ENCODE data around the gene PPP1R7.

The PPP1R7 gene

DNA sequence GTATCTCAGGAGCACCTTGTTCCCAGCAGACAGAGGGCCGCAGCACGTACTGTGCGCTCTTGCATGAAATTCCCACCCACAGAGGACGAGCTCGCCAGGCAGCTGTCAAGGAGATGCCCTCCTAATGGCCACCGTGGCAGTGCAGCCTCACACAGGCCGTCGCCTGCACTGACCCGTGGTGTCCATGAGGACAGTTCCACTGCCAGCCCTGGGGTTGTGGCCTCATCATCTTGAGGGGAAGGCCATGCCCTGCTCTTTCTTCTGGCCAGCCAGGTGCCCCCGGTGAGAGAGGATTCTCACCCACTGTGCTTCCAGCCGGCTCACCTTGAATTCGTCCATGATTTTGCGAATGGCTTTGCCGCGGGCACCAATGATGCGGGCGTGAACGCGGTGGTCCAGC is 80.2 kb downstream of the PPP1R7 start:
- TF ChIP-seq ZBTB7A (IDR thresholded peaks at IDR 0.05; ENCODE audit: low read depth) (no peak), REST (IDR thresholded peaks at IDR 0.05; ENCODE audit: low read depth) (no peak), RAD21 (IDR thresholded peaks at IDR 0.05; ENCODE audit: low read depth) (no peak), EP300 (IDR thresholded peaks at IDR 0.05; ENCODE audit: borderline replicate concordance) (no peak), MAX (IDR thresholded peaks at IDR 0.05) (no peak), TAF1 (IDR thresholded peaks at IDR 0.05; ENCODE audit: low read depth) (no peak), TEAD4 (IDR thresholded peaks at IDR 0.05) (no peak), EGR1 (IDR thresholded peaks at IDR 0.05) (no peak), CEBPB (IDR thresholded peaks at IDR 0.05) (no peak), NFIC (IDR thresholded peaks at IDR 0.05) (no peak), CREB1 (IDR thresholded peaks at IDR 0.05; ENCODE audit: low read depth) (no peak), YY1 (IDR thresholded peaks at IDR 0.05; ENCODE audit: low read depth) (no peak), TCF12 (IDR thresholded peaks at IDR 0.05; ENCODE audit: low read depth) (no peak), FOXM1 (IDR thresholded peaks at IDR 0.05; ENCODE audit: borderline replicate concordance, low read depth) (no peak)
- TF ChIP-seq, protein P1, sequence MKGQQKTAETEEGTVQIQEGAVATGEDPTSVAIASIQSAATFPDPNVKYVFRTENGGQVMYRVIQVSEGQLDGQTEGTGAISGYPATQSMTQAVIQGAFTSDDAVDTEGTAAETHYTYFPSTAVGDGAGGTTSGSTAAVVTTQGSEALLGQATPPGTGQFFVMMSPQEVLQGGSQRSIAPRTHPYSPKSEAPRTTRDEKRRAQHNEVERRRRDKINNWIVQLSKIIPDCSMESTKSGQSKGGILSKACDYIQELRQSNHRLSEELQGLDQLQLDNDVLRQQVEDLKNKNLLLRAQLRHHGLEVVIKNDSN (IDR thresholded peaks at IDR 0.05), result no peak

GRCh38 chr2:241232736-241233575 is 82.7 kb downstream of the PPP1R7 start:
- TF ChIP-seq CEBPB (IDR thresholded peaks at IDR 0.05) (no peak), EGR1 (IDR thresholded peaks at IDR 0.05) (no peak), CREB1 (IDR thresholded peaks at IDR 0.05; ENCODE audit: low read depth) (no peak), TAF1 (IDR thresholded peaks at IDR 0.05; ENCODE audit: low read depth) (no peak), YY1 (IDR thresholded peaks at IDR 0.05; ENCODE audit: low read depth) (no peak), MAX (IDR thresholded peaks at IDR 0.05) (no peak), ZBTB7A (IDR thresholded peaks at IDR 0.05; ENCODE audit: low read depth) (no peak)
- TF ChIP-seq, protein P1 (IDR thresholded peaks at IDR 0.05), result no peak

Data from Ishikawa (cell line).